Amygdala (tissue), 56 donors: ENCODE data around the gene SPAG6.

Experiments used
- DNase-seq, 56 donors: peaks; one replicate each; lab custom pipeline; 2025; lab: John Stamatoyannopoulos, UW

Gene SPAG6

DNA sequence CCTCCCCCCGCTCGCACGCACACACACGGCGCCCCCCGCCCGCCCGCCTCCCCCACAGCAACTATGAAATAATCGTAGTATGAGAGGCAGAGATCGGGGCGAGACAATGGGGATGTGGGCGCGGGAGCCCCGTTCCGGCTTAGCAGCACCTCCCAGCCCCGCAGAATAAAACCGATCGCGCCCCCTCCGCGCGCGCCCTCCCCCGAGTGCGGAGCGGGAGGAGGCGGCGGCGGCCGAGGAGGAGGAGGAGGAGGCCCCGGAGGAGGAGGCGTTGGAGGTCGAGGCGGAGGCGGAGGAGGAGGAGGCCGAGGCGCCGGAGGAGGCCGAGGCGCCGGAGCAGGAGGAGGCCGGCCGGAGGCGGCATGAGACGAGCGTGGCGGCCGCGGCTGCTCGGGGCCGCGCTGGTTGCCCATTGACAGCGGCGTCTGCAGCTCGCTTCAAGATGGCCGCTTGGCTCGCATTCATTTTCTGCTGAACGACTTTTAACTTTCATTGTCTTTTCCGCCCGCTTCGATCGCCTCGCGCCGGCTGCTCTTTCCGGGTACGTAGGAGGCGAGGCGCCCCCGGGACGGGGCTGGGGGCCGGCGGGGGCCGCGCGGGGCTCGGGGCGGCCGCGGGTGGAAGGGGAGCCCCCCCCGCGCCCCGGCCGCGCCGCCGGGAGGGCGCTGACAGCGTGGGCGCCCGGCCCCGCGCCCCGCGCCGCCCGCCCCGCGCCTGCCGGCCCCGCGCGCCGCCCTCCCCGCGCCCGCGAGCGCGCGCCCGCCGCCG, 24.0 kb upstream of the SPAG6 start:
- DNase-seq, result peak in 36 of 56 donors; percentile 29 to 88 (median 68)

DNA sequence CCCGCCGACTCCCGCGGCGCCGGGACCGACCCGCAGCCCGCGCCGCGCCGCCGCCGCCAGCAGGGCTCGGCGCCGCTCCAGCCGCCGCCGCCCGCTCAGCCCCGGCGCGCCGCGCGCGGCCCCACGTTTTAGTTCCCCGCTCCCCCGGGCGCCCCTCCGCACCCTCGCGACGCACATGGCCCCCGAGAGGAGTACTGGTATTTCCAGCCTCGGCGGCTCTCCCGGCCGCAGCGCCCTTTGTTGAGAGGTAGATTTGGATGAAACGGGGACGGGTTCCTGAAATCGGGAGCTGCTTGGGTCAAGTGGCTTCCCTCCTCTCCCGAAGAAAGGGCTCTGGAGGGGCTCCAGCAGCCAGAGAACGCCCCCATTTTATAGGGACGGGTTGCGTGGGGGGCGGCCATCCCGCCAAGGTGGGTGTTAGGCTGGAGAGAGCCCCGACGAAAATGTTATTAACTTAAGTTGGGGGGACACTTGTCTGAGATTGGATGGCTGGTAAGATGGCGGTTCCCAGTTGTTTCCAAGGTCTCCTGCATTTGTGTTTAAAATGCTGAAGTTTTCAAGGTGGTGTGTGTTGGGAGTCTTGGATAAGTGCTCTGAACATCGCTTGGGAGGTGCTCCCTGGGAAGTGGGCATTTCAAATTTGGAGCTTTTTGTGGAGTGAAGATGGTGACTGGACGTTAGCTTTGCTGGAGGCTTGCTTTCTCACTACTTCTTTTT, 23.2 kb upstream of the SPAG6 start:
- DNase-seq, result peak in 17 of 56 donors; percentile 9 to 54 (median 30)

DNA sequence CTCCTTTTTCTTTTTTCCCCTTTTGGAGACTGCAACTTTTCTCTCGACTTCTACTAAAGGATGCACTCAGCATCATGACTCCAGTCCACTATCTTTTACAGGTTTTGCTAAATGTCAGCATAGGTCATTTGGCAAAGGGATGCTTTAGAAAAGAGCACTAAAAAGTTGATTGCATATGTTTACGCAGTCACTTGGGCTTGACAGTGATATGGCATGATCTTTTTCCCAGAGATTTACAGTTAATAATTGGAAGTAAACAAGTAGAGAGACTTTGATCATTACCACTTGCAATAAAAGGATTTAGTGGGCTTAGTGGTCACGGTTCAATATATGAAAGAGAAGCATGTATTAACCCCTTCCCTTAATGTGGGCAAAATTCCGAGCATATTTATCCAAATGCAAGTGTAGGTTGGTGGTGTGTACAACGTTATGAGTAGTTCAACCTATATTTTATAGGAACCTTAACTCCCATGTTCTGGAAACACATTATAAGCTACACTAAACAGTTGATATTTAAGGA, 22.6 kb upstream of the SPAG6 start:
- DNase-seq, result no peak

DNA sequence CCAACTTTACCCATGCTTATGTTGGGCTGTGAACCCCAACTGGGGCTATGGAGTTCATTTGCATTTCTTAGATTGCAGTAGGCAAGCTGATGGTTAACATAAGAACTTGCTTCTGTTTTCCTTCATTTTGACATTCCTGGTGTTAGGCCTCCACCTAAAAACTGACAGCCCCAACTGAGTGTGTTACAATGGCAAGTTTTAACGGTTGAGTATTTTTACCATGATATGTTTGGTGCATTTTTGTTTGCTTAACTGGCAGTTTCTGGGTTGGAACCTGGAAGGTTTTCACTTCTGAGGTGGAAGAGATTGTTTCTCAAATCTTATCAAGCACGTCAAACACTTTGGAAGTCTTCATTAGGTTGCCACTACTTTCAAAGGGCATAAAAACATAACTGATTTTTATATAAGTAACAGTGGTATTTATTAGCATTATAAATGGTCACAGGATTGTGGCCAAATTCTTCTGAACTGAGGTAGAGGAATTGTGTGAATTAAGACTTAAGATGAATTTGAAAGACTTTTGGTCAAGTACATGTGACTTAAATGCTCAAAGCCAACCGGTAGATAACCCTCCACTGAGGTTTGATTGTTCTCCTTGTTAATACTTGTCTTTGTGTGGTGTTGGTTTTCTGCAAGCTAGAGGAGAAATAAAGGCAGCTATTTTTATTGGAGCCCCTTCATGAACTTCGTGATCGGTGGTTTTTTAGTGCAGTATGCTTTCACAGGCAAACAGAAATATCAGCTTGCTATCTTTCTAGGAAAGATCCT, 21.6 kb upstream of the SPAG6 start:
- DNase-seq, result no peak

DNA sequence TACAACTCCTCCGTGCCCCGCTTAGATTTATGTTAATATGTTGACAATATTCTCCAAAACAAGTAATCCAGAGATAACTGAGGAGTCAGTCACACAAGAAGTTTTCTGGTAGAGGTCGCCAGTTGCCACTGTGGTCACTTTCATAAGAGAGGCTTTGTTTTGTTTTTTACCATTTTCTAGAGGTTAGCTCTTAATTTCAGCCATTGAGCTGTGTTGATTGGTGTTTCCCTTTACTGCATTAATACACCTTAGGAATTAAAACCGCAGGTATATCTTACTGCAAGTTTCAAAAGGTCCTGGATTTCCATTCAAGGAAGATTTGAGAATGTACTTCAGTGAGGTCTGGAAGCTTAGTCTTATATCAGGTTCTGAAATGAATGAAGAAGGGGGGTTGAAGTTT, 20.9 kb upstream of the SPAG6 start:
- DNase-seq, result no peak

DNA sequence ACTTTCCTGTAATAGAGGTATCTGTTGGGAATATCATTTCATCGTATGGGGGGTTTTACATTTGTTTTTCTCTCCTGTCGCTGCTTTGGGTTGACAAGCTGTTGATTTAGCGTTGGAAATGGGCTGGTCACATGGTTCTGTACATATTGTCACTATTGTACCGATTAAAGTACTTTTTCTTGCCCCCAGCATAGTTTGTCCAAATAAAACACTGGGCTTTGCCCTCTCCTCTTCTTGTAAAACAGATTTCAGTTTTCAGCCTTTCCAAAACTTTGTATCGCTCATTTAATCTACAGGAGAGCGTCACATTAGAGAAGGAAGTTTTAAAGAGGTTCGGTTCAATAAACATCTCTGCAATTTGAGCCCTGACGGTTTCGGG, 20.4 kb upstream of the SPAG6 start:
- no peak for DNase-seq

DNA sequence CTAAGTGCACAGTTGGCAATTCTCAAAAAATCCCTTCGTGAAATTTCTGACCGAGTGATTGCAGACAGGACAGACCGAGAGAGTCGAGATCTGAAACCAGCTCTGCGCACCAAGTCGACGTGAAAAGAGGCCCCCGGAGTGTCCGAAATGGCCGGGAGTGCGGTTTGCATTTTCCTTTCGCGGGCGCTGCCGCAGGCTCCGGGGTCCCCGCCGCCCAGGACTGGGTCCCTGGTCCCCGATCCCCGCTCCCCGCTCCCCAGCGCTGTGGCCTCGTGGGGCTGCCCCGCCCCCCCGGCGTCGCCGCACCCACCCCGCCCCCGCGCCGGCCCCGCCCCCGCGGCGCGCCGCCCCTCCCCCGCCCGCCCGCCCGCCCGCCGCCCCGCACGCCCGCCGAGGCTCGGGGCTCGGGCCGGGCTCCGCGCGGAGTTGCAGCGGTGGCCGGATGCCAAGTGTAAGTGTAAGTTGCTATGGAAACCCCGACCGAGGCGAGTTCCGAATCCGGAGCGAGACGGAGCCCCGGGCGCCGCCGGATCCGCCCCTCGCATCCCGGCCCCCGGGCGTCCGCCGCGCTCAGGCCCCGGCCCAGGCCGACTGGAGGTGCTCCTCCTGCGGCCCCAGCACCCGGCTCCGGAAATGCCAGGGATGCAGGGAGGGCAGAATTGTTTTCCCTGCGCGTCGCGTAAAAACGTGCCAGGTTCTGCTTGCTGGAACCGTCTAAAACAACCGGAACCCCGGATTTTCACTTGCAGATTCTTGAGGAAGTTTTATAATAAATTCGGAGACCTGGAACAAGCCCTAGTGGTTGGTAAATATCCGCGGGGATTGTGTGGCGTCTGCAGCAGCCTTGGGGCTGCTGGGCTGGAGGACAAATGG, 19.8 kb upstream of the SPAG6 start:
- peak in 28 of 56 donors; percentile 21 to 83 (median 50) for DNase-seq

DNA sequence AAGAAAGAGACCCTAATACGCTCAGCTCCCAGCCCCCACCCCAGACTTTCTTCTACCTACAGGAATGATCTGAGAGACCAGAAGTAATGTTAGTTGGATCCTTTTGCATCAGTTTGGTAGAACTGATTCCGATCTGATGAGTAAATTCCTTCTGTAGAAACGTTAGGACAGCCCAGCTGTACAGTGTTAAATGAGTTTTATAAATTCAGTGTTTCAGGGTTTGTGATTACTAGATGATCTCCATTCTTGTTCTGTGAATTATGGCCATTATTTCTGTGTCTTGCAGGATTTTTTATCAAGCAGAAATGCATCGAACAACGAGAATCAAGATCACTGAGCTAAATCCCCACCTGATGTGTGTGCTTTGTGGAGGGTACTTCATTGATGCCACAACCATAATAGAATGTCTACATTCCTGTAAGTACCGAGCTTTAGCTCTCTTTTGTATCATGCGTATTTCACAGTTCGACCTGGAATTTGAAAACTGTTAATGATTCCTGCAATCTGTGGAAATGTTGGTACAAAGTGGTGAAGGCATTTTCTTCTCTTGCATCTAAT, 19.1 kb upstream of the SPAG6 start:
- no peak for DNase-seq

DNA sequence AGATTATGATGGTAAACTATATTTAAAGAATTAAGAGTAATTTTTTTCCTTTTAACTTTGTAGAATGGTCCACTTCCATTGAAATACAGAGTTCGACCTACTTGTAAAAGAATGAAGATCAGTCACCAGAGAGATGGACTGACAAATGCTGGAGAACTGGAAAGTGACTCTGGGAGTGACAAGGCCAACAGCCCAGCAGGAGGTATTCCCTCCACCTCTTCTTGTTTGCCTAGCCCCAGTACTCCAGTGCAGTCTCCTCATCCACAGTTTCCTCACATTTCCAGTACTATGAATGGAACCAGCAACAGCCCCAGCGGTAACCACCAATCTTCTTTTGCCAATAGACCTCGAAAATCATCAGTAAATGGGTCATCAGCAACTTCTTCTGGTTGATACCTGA, 16.1 kb upstream of the SPAG6 start:
- no peak for DNase-seq

DNA sequence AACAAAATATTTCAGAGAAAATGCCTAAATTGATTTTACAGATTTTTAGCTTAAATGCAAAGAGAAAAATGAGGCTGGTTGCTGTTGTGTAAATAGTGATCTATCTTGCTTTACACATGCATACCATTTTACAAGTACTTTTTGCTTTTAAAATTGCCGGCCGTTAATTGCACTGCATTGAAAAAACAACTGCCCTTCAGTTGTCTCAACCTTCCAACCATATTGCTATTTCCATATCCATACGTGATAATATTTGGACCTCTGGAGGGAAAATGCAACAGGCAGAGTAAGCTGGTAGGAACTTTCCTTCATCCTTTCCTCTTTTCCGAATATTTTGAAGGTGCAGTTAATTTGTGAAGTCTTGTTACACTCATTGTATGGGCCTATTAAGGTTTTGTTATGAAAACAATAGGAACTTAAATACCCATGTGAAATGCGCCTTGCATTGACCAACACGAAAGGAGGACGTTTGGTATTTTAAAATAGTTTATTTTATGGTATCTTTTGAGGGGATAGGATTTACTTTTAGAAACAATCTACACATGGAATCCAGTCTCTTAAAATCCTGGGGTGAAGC, 13.1 kb upstream of the SPAG6 start:
- DNase-seq, result no peak

DNA sequence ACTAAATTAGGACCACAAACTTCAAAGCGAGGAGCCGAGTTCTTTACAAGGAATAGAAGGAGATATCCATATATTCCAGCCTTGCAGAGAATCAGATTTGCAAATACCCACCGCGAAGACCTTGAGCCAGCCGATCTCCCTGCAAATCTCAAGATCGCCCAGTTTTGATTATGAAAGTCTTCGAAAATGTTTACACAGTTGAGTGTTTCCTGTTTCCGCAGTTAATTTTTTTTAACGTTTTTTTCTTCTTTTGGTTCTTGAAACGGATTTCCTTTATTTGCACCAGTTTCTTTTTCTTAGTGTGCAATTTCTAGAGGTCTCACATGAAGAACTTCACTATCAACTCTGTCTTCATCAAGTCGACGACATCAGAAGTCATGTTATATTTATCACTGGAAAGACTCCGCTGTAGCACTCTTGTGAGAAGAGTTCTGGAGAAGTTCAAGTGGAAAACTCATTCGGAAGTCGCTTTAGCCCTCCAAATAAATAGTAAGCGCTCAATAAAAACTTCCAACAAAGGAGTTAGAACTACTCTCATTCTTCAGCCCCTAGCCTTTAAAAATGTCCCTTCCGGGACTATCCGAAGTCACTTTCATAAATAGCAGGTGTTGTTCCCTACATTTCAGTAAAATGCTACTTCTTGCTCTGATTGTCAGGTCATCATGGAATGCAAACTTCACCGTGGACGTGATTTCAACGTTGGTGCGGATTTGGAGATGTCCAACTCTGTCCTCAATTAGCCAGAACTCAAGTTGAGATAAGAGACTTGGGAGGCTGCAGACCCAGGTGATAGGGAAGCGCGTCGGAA, 11.9 kb upstream of the SPAG6 start:
- no peak for DNase-seq

DNA sequence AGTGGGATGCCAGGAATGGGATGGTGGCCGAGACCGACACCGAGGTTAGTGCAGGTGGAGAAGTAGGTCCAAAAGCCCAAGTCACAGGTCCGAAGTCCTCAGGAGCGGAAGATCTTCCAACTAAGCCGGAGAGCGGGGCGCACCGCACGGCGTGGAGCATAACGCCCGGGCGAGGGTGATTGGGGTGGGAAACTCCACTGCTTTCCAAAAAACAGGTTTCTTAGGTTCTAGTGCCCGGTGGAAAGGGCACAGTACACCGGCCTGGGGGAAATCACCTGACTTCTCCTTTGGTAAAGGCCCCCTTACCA, 11.4 kb upstream of the SPAG6 start:
- no peak for DNase-seq

DNA sequence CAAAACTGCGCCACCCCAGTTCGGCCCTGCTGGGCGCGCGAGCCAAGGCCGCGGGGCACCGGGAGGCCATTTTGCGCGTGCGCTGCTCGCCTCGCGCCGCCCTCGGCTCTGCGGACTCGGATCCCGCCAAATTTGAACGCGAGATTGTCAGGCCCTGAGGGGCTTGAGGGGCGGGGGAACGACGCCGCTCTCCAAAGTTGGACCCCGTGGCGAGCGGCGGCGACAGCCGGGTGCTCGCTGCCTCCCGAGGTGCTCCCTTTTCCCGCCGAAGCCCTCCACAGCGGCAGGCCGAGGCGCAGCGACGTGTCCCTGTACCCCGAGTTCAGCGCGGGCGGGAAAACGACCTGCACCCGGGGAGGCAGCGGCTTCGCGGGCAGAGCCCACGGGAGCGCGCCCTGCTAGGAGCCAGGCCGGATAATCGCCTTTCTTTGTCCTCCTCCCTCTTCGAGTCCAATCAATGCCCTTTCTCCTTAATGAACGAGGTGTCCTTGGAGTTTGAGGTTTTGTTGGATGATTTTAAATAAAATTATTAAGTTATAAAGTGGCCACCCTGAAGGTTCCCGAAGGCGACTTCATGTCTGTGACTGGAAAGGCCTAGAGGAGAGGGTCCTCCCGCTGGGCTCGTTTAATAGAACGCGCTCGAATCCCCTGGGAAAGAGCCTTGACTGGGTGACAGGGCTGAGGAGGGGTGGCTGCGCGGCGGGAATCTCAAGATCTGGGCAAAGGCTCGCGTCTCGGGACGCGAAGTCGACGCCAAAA, 10.7 kb upstream of the SPAG6 start:
- DNase-seq, result peak in 3 of 56 donors; percentile 16 to 46 (median 21)

DNA sequence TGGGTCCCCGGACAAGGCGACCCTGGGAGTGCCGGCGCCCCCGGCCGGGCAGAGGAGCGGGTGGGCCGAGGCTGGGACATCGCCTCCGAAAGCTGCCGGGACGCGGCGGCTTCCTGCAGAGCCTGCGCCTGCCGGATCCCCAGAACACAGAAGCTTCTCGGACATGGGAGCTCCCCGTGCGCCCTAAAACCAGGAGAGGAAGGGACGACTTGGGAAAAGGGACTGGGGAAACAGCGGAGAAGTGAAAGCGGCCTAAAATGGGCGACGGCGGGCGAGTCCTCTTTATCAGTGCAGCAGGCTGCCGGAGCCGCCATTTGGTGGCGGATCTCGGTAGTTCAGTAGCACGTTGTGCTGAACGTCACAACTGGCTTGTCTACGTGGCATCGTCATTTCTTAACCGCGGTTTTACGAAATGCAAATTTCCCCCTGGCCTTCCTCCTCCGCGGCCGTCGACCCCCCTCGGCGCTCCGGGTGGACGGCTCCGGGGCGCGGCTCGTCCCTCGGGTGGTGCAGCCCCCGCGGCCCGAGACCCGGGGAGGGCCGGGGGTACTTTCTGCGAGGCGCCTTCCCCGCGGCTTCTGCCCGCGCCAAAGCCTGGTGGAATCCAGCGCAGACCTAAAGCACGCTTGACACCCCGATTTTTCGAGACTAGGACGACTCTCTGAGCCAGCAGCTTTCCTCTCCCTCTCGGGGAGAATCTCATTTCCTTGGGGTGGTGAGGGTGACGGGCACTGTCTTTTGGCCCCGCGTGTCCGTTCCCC, 9.9 kb upstream of the SPAG6 start:
- peak in 20 of 56 donors; percentile 10 to 65 (median 36) for DNase-seq

DNA sequence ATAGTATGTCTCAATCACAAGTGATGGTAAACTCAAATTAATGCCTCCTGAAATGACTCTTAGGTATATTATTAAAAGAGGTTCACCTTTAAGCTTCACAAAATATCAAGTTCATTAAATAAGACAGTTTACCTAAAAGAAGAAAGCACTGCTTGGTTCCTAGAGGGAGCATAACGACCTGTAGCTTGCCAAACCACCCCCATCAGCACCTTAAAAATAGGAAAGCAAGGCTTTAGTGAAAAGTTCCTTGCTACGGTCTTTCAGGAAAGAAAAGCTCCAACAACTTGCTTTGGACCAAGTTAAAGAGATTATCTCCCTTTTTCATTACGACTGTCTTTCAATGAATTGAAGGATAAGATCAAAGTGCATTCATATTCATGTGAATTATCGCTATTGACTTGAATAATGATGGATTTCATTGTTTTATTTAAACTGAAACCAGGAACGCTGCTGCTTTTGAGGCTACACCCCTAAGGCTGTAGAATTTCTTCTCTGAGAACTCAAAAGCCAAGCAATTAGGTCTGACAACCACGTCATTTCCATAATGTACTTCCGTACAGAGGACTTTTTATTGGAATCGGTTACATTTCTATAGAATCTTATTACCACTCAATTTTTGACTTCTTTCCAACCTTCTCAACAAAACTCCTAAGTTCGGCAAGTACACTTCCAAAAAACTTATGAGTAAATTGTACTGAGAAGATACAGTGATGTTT, 7.0 kb upstream of the SPAG6 start:
- DNase-seq, result no peak

DNA sequence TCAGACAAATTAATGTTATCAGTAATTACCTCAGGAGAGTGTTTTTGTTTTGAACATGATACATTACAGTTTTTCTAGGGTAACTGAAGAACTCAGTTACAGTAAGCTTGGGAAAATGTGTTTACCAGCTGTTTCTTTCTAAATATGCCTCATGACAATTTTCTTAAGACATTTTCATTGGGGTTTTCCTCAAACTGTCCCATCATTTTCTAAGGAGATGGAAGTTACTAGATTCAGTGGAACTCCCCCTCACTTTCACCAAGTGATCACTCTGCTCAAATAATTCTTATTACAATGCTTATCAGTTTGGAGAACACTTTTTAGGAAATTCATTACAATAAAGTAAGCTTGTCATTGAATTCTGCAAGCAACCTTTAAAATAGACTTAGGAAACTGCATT, 6.4 kb upstream of the SPAG6 start:
- no peak for DNase-seq
